K562 (cell line): ENCODE data around the gene PRDM2. TPM values are rescaled to one million over a fixed set of nuclear protein-coding genes. Genes with fewer than 3 reads are reported as not detected.

Source experiments
- ATAC-seq: fragments of 200-7000 bp; cut with Tn5 transposase; 3 replicates; pipeline ENCODE4 v1.9.1; 2020; ENCODE audit warnings: moderate library complexity
- BruUV-seq: library from RNA; stranded (reverse); fragments of 400-500 nt; replicated peaks from 2 replicates; lab custom pipeline; 2021; lab: Mats Ljungman, UMichigan
- CTCF ChIA-PET: fragments of 300-600 bp; formaldehyde crosslinking; extraction: SDS; loops from one replicate; lab custom pipeline; 2021; ENCODE audit warnings: low intra/inter-chr PET ratio; lab: Yijun Ruan, JAX
- POLR2A ChIA-PET: fragments of 300-600, 350-650 bp; sonication (Branson Sonifier 250); formaldehyde crosslinking; extraction: SDS; loops from one replicate; lab custom pipeline; 2021; ENCODE audit warnings: antibody characterized with exemption, inconsistent platforms; lab: Yijun Ruan, JAX
- DNase-seq, 4 experiments: peaks; one replicate each; pipeline versions ENCODE4 v3.0.0 to v3.0.0-alpha.2; 2011 to 2018; ENCODE audit warnings: low spot score in 3 of 4, mixed read lengths in 3 of 4; ENCODE audit errors: extremely low read depth in 1 of 4
- FAIRE-seq: peaks from 2 replicates; lab custom pipeline; 2011; peaks lifted over from hg19 to GRCh38; lab: Jason Lieb, UNC
- H2AFZ ChIP-seq: 2 replicates; pipeline ENCODE4 v1.6.0; 2011; ENCODE audit warnings: low read depth, low read length, control low read depth, inconsistent platforms
- H3K27ac ChIP-seq: fragments of 200-600 bp; 3 replicates; pipeline ENCODE4 v1.8.0; 2011; ENCODE audit warnings: low read depth, mild to moderate bottlenecking, control low read depth, inconsistent platforms, low read length, moderate library complexity, mixed read lengths; ENCODE audit errors: extremely low read depth
- H3K27me3 ChIP-seq, 2 experiments: fragments of 300-600 bp in 1 of 2; 2 replicates in 1 of 2; 3 replicates in 1 of 2; pipeline versions ENCODE4 v1.6.0 to v1.8.0; 2011; ENCODE audit warnings: inconsistent platforms in 2 of 2, low read length in 2 of 2, mild to moderate bottlenecking in 1 of 2, mixed read lengths in 1 of 2, moderate library complexity in 1 of 2; ENCODE audit not compliant: control insufficient read depth in 2 of 2, insufficient read depth in 2 of 2
- H3K36me3 ChIP-seq: fragments of 300-600 bp; 3 replicates; pipeline ENCODE4 v1.8.0; 2011; ENCODE audit warnings: mild to moderate bottlenecking, low read length, inconsistent platforms; ENCODE audit not compliant: control insufficient read depth, insufficient read depth
- H3K4me1 ChIP-seq, 2 experiments: fragments of 200-600 bp in 1 of 2; replicated peaks in 1 of 2; 2 replicates in 1 of 2; 3 replicates in 1 of 2; pipeline versions ENCODE4 v1.5.1 to v1.8.0; 2011; ENCODE audit warnings: inconsistent platforms in 2 of 2, low read length in 2 of 2, mild to moderate bottlenecking in 1 of 2, mixed read lengths in 1 of 2, moderate library complexity in 1 of 2; ENCODE audit not compliant: control insufficient read depth in 2 of 2, insufficient read depth in 2 of 2
- H3K4me2 ChIP-seq: 2 replicates; pipeline ENCODE4 v1.6.1; 2011; ENCODE audit warnings: low read length, control low read depth, inconsistent platforms, mixed read lengths; ENCODE audit not compliant: insufficient read depth
- H3K4me3 ChIP-seq: fragments of 200-600 bp; sonication (generic), shearing (Covaris generic); 2 replicates; pipeline ENCODE4 v1.5.1; 2016; ENCODE audit warnings: control low read depth, inconsistent platforms
- H3K79me2 ChIP-seq: fragments of 200-600 bp; 3 replicates; pipeline ENCODE4 v1.8.0; 2011; ENCODE audit warnings: low read length, inconsistent platforms; ENCODE audit not compliant: control insufficient read depth, insufficient read depth
- H3K9ac ChIP-seq, 2 experiments: 2 replicates each; pipeline versions ENCODE4 v1.6.0 to v1.6.1; 2011; ENCODE audit warnings: low read depth in 2 of 2, low read length in 2 of 2, control low read depth in 1 of 2, inconsistent platforms in 1 of 2, mild to moderate bottlenecking in 1 of 2, mixed read lengths in 1 of 2; ENCODE audit not compliant: insufficient read depth in 1 of 2
- H3K9me1 ChIP-seq: one replicate; pipeline ENCODE4 v1.6.0; 2011; ENCODE audit warnings: inconsistent platforms, mild to moderate bottlenecking, low read length, moderate library complexity; ENCODE audit not compliant: control insufficient read depth, insufficient read depth
- H3K9me3 ChIP-seq: replicated peaks from 2 replicates; pipeline ENCODE4 v1.5.1; 2011; ENCODE audit warnings: low read depth, low read length, inconsistent platforms; ENCODE audit not compliant: control insufficient read depth, insufficient read depth
- H4K20me1 ChIP-seq: replicated peaks from 2 replicates; pipeline ENCODE4 v1.6.1; 2011; ENCODE audit warnings: low read length, inconsistent platforms, mixed read lengths; ENCODE audit not compliant: control insufficient read depth, insufficient read depth
- L3MBTL2 ChIP-seq: fragments of 450-650 bp; IDR thresholded peaks from 2 replicates; pipeline ENCODE4 v1.6.1; 2016; ENCODE audit warnings: mild to moderate bottlenecking, moderate library complexity
- NRF1 ChIP-seq, 2 experiments: fragments of 450-650 bp; IDR thresholded peaks in 1 of 2; conservative IDR thresholded peaks in 1 of 2; 2 replicates each; pipeline ENCODE4 v1.6.1; 2014; ENCODE audit warnings: mild to moderate bottlenecking in 2 of 2
- ZBTB8A ChIP-seq: fragments of 450-650 bp; IDR thresholded peaks from 2 replicates; pipeline ENCODE4 v1.6.1; 2018; ENCODE audit warnings: mild to moderate bottlenecking, moderate library complexity; ENCODE audit not compliant: partially characterized antibody
- WGBS: fragments of 100-300 bp; shearing (Covaris generic); methylation state at CpG from one replicate; pipeline ENCODE4 v1.1.6; 2016; ENCODE audit warnings: low coverage, mixed read lengths; ENCODE audit not compliant: insufficient coverage; ENCODE audit errors: missing lambda C conversion rate; 5-methylcytosine and 5-hydroxymethylcytosine counted together
- in situ Hi-C: fragments of 300-500 bp; cut with MboI; formaldehyde crosslinking; loops from 4 replicates; pipeline ENCODE4 v1.15.0; 2018; ENCODE audit warnings: inconsistent platforms, mixed read lengths
- intact Hi-C: fragments of 100-400 bp; cut with micrococcal nuclease; formaldehyde crosslinking; loops from 2 replicates; pipeline ENCODE4 v1.14.2; 2022
- polyA plus RNA-seq, 8 experiments: library from polyadenylated mRNA; depleted of rRNA in 4 of 8; stranded (reverse) in 5 of 8; unstranded in 3 of 8; fragments of >200 nt; fragmentation: Nextera tagmentation in 2 of 8; fragmentation: Illumina TruSeq in 1 of 8; extraction: Ambion mirVana in 2 of 8; extraction: Trizol in 1 of 8; gene quantifications; 2 replicates each; pipeline versions ENCODE4 v1.2.1 to v1.2.3, GENCODE V29; 2011 to 2014; ENCODE audit warnings: inconsistent platforms in 1 of 8, missing spikeins in 1 of 8
- total RNA-seq, 7 experiments: library from RNA; depleted of rRNA in 6 of 7; stranded (reverse); fragments of >200 nt in 6 of 7; fragmentation: Illumina TruSeq in 2 of 7; extraction: Trizol in 2 of 7; gene quantifications; 2 replicates each; pipeline versions ENCODE4 v1.2.1 to v1.2.3, GENCODE V29; 2011 to 2021; ENCODE audit warnings: low replicate concordance in 1 of 7
- TF ChIP-seq, protein P1 (sequence below): sonication (generic); formaldehyde crosslinking; IDR thresholded peaks from 2 replicates; pipeline ENCODE4 v1.8.1; 2023; ENCODE audit warnings: mild to moderate bottlenecking, missing genetic modification reagents
- TF ChIP-seq, protein P2 (sequence below): sonication (generic); formaldehyde crosslinking; IDR thresholded peaks from 2 replicates; pipeline ENCODE4 v1.8.0; 2022; ENCODE audit warnings: missing genetic modification reagents, mild to moderate bottlenecking, borderline replicate concordance
- TF ChIP-seq, protein P3 (sequence below): sonication (generic); formaldehyde crosslinking; IDR thresholded peaks from 2 replicates; pipeline ENCODE4 v1.8.1; 2022; ENCODE audit warnings: missing genetic modification reagents
- TF ChIP-seq, protein P4 (sequence below): fragments of 150-350 bp; conservative IDR thresholded peaks from 2 replicates; pipeline ENCODE4 v1.6.1; 2014; ENCODE audit warnings: low read length

Gene PRDM2
- total and polyA plus RNA-seq, 9 of the 15 experiments (the other 6 are each of a cell fraction or from before 2014, with no cell fraction given): 5.4 to 27.6 (median 12.5) TPM

DNA sequence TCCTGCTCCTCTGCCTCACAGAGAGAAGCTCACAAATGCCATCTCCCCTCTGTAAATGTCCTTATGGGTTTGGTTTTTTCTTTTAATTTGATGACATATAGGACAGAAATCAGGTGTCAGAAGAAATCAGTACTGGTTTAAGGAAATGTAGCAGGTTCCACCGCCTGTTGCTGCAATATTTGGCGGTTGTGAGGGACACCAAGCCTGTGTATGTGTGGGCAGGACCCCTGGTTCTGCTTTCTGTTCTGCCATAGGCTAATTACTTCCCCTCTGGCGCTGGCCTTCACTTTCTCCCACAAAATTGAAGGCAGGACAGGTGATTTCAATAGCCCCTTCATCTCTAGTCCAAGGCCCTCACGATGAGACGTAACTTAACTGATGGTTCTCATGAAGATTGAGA is 69.2 kb downstream of the PRDM2 start:
- CTCF ChIA-PET: no interaction called here
- no TSS peak for BruUV-seq
- DNase-seq: no peak
- Histone ChIP-seq H3K79me2 (peaks cover 81% of the 10 kb centered on the region), H2AFZ (no peak overlapping the region), H3K4me2 (no peak overlapping the region), H3K27ac (no peak overlapping the region), H3K4me3 (no peak overlapping the region), H3K9me1 (no peaks in the 10 kb centered on the region), H3K9me3 (no peaks in the 10 kb centered on the region), H3K9ac (no peak overlapping the region), H4K20me1 (peaks cover 33% of the 10 kb centered on the region), H3K27me3 (no peaks in the 10 kb centered on the region), H3K4me1 (peaks cover 0 to 10% of the 10 kb centered on the region in 2 experiments; a peak in 3 of 5 replicates), H3K36me3 (peaks cover 12% of the 10 kb centered on the region; the same call in 2 of the 3 replicates)
- no peak for FAIRE-seq
- POLR2A ChIA-PET: no interaction called here
- in situ Hi-C loops (no loop called here), intact Hi-C loops (no loop called here)
- 90% methylated on average over 5 of the region's 5 CpGs for WGBS
- ATAC-seq: no peak
- TF ChIP-seq NRF1 (conservative IDR thresholded peaks at IDR 0.05 in 1 of 2, IDR thresholded peaks at IDR 0.05 in 1 of 2) (no peak), L3MBTL2 (no peak), ZBTB8A (no peak)
- TF ChIP-seq, protein P1, sequence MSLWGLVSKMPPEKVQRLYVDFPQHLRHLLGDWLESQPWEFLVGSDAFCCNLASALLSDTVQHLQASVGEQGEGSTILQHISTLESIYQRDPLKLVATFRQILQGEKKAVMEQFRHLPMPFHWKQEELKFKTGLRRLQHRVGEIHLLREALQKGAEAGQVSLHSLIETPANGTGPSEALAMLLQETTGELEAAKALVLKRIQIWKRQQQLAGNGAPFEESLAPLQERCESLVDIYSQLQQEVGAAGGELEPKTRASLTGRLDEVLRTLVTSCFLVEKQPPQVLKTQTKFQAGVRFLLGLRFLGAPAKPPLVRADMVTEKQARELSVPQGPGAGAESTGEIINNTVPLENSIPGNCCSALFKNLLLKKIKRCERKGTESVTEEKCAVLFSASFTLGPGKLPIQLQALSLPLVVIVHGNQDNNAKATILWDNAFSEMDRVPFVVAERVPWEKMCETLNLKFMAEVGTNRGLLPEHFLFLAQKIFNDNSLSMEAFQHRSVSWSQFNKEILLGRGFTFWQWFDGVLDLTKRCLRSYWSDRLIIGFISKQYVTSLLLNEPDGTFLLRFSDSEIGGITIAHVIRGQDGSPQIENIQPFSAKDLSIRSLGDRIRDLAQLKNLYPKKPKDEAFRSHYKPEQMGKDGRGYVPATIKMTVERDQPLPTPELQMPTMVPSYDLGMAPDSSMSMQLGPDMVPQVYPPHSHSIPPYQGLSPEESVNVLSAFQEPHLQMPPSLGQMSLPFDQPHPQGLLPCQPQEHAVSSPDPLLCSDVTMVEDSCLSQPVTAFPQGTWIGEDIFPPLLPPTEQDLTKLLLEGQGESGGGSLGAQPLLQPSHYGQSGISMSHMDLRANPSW (CRISPR knock-in tag): no peak
- TF ChIP-seq, protein P2, sequence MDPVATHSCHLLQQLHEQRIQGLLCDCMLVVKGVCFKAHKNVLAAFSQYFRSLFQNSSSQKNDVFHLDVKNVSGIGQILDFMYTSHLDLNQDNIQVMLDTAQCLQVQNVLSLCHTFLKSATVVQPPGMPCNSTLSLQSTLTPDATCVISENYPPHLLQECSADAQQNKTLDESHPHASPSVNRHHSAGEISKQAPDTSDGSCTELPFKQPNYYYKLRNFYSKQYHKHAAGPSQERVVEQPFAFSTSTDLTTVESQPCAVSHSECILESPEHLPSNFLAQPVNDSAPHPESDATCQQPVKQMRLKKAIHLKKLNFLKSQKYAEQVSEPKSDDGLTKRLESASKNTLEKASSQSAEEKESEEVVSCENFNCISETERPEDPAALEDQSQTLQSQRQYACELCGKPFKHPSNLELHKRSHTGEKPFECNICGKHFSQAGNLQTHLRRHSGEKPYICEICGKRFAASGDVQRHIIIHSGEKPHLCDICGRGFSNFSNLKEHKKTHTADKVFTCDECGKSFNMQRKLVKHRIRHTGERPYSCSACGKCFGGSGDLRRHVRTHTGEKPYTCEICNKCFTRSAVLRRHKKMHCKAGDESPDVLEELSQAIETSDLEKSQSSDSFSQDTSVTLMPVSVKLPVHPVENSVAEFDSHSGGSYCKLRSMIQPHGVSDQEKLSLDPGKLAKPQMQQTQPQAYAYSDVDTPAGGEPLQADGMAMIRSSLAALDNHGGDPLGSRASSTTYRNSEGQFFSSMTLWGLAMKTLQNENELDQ: no peak
- TF ChIP-seq, protein P3, sequence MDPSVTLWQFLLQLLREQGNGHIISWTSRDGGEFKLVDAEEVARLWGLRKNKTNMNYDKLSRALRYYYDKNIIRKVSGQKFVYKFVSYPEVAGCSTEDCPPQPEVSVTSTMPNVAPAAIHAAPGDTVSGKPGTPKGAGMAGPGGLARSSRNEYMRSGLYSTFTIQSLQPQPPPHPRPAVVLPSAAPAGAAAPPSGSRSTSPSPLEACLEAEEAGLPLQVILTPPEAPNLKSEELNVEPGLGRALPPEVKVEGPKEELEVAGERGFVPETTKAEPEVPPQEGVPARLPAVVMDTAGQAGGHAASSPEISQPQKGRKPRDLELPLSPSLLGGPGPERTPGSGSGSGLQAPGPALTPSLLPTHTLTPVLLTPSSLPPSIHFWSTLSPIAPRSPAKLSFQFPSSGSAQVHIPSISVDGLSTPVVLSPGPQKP (CRISPR knock-in tag): no peak
- TF ChIP-seq, protein P4, sequence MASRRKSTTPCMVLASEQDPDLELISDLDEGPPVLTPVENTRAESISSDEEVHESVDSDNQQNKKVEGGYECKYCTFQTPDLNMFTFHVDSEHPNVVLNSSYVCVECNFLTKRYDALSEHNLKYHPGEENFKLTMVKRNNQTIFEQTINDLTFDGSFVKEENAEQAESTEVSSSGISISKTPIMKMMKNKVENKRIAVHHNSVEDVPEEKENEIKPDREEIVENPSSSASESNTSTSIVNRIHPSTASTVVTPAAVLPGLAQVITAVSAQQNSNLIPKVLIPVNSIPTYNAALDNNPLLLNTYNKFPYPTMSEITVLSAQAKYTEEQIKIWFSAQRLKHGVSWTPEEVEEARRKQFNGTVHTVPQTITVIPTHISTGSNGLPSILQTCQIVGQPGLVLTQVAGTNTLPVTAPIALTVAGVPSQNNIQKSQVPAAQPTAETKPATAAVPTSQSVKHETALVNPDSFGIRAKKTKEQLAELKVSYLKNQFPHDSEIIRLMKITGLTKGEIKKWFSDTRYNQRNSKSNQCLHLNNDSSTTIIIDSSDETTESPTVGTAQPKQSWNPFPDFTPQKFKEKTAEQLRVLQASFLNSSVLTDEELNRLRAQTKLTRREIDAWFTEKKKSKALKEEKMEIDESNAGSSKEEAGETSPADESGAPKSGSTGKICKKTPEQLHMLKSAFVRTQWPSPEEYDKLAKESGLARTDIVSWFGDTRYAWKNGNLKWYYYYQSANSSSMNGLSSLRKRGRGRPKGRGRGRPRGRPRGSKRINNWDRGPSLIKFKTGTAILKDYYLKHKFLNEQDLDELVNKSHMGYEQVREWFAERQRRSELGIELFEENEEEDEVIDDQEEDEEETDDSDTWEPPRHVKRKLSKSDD: no peak
